HG02884 (cell line): ENCODE results near the gene OR3A3.

Source experiments
- ATAC-seq: cut with Tn5 transposase; IDR thresholded peaks from one replicate; pipeline ENCODE4 v1.9.1; 2021; ENCODE audit warnings: mild to moderate bottlenecking, moderate library complexity; ENCODE audit not compliant: unreplicated experiment

Gene OR3A3

DNA sequence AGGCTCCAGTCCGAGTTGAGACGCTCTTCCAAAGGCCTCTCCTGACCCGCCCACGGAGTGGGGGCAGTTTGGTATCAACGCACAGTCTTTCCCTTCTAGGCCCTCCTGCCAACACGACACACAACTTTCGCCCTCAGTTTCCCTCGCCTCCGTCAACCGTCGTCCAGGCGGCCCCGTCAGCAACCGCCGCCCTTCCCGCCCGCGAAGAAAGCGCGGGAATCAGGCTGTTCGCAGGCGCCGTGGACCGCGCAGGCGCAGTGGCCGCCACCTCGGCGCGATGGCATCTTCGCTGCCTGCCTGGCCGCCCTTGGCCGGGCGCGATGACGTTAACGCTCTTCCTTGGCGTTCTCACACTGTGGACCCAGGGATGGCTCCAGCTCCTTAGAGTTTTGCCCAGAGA, 60.4 kb downstream of the OR3A3 start, which contains the start of gene SPATA22:
SPATA22 (minus strand) TSS at position 221 of the 400 bp plus-strand sequence. CDS start 2,494 bp downstream, outside the sequence.
- no peak for ATAC-seq

DNA sequence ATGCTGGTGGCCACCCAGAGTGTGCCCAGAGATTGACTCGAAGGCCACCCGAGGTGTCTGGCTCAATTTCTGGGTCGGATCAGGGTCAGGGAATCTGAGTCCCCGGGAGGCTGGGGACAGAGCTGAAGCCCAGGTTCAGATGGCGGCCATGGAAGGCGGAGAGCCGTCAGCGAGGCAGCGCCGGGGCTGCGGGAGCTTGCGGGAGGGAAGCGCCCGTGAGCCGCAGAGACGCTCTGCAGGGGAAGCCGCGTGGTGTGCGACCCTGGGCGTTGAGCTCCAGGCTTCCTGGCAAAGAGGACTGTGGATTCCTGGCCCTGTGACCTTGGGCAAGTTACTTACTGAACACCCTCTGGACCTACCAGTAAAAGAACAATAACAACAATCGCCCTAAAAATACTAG, 61.0 kb downstream of the OR3A3 start:
- ATAC-seq, result no peak
